HG02610 (cell line): ENCODE data around the gene PCBP3.

Experiments
- ATAC-seq: cut with Tn5 transposase; IDR thresholded peaks from one replicate; pipeline ENCODE4 v1.9.1; 2021; ENCODE audit warnings: mild to moderate bottlenecking, moderate library complexity; ENCODE audit not compliant: unreplicated experiment

Gene PCBP3

GRCh38 chr21:45900034-45900868 is 256.7 kb downstream of the PCBP3 start:
- no peak for ATAC-seq

- ATAC-seq: no peak
These were observed 257.7 kb downstream of the PCBP3 start for GRCh38 chr21:45901061-45901690.

- ATAC-seq: no peak
These were observed 258.9 kb downstream of the PCBP3 start for GRCh38 chr21:45902292-45902995.

GRCh38 chr21:45905196-45905595 is 261.7 kb downstream of the PCBP3 start:
- no peak for ATAC-seq

- no peak for ATAC-seq
These were observed 262.8 kb downstream of the PCBP3 start for GRCh38 chr21:45906196-45906805.

- no peak for ATAC-seq
These were observed 263.3 kb downstream of the PCBP3 start for GRCh38 chr21:45906859-45907258.

- ATAC-seq: no peak
These were observed 265.2 kb downstream of the PCBP3 start for GRCh38 chr21:45908536-45909237.

GRCh38 chr21:45909238-45909988 is 265.9 kb downstream of the PCBP3 start:
- no peak for ATAC-seq

GRCh38 chr21:45910155-45910547 is 266.6 kb downstream of the PCBP3 start:
- ATAC-seq: no peak

- ATAC-seq: no peak
These were observed 267.2 kb downstream of the PCBP3 start for GRCh38 chr21:45910548-45911221.

GRCh38 chr21:45911806-45912325 is 268.3 kb downstream of the PCBP3 start:
- no peak for ATAC-seq

- ATAC-seq: no peak
These were observed 269.3 kb downstream of the PCBP3 start for GRCh38 chr21:45912611-45913417.

- ATAC-seq: no peak
These were observed 269.9 kb downstream of the PCBP3 start for GRCh38 chr21:45913418-45913765.

- ATAC-seq: no peak
These were observed 270.4 kb downstream of the PCBP3 start for GRCh38 chr21:45913886-45914285.

- ATAC-seq: no peak
These were observed 270.9 kb downstream of the PCBP3 start for GRCh38 chr21:45914321-45914845.

- no peak for ATAC-seq
These were observed 272.7 kb downstream of the PCBP3 start for GRCh38 chr21:45916011-45916840.

- no peak for ATAC-seq
These were observed 273.7 kb downstream of the PCBP3 start for GRCh38 chr21:45917241-45917640.
